PC-3 (cell line): ENCODE data around the gene WDR90. TPM values are rescaled to one million over a fixed set of nuclear protein-coding genes. Genes with fewer than 3 reads are reported as not detected.

Experiments used
- ATAC-seq: fragments of 200-7000 bp; cut with Tn5 transposase; 2 replicates; pipeline ENCODE4 v1.9.1; 2020; ENCODE audit warnings: mild to moderate bottlenecking, moderate library complexity
- BruUV-seq: library from RNA; stranded (reverse); fragments of 400-500 nt; replicated peaks from 2 replicates; lab custom pipeline; 2021; lab: Mats Ljungman, UMichigan
- CTCF ChIA-PET: fragments of 300-600 bp; sonication (Branson Sonifier 250); formaldehyde crosslinking; loops from one replicate; lab custom pipeline; 2022; ENCODE audit warnings: antibody characterized with exemption; lab: Charles Lee
- POLR2A ChIA-PET: fragments of 300-600 bp; sonication (Branson Sonifier 250); formaldehyde crosslinking; loops from one replicate; lab custom pipeline; 2022; ENCODE audit warnings: antibody characterized with exemption; ENCODE audit not compliant: unreplicated experiment; lab: Charles Lee
- DNase-seq: peaks from one replicate; pipeline ENCODE4 v3.0.0-alpha.2; 2015
- H2AFZ ChIP-seq: fragments of 300-600 bp; sonication (generic); 2 replicates; pipeline ENCODE4 v1.6.0; 2016; ENCODE audit warnings: antibody characterized with exemption, low read length
- H3F3A ChIP-seq: fragments of 300-600 bp; sonication (generic); one replicate; pipeline ENCODE4 v1.6.0; 2017; ENCODE audit warnings: antibody characterized with exemption, low read length, control low read depth, mild to moderate bottlenecking; ENCODE audit not compliant: unreplicated experiment
- H3K27ac ChIP-seq: fragments of 300-600 bp; sonication (generic); 2 replicates; pipeline ENCODE4 v1.5.1; 2016; ENCODE audit warnings: mild to moderate bottlenecking, low read length
- H3K27me3 ChIP-seq: fragments of 300-600 bp; sonication (generic); 2 replicates; pipeline ENCODE4 v1.6.1; 2016; ENCODE audit warnings: low read length, mixed read lengths
- H3K36me3 ChIP-seq: fragments of 300-600 bp; sonication (generic); 2 replicates; pipeline ENCODE4 v1.6.1; 2016; ENCODE audit warnings: low read depth, mixed run types, low read length, mixed read lengths
- H3K4me1 ChIP-seq: fragments of 300-600 bp; sonication (generic); 2 replicates; pipeline ENCODE4 v1.5.1; 2016; ENCODE audit warnings: low read length; ENCODE audit not compliant: insufficient read depth
- H3K4me2 ChIP-seq: fragments of 300-600 bp; sonication (generic); 2 replicates; pipeline ENCODE4 v1.6.0; 2016; ENCODE audit warnings: low read length
- H3K4me3 ChIP-seq: fragments of 300-600 bp; sonication (generic); 2 replicates; pipeline ENCODE4 v1.5.1; 2016; ENCODE audit warnings: mild to moderate bottlenecking, low read length, mixed read lengths
- H3K79me2 ChIP-seq: fragments of 300-600 bp; sonication (generic); 2 replicates; pipeline ENCODE4 v1.6.1; 2017; ENCODE audit warnings: low read length, mixed read lengths
- H3K9ac ChIP-seq: fragments of 300-600 bp; sonication (generic); 2 replicates; pipeline ENCODE4 v1.6.0; 2016; ENCODE audit warnings: mild to moderate bottlenecking, low read length
- H3K9me2 ChIP-seq: fragments of 300-600 bp; sonication (generic); replicated peaks from 2 replicates; pipeline ENCODE4 v1.6.1; 2016; ENCODE audit warnings: mixed run types, low read length, mixed read lengths
- H3K9me3 ChIP-seq: fragments of 300-600 bp; sonication (generic); 2 replicates; pipeline ENCODE4 v1.6.1; 2016; ENCODE audit warnings: low read length, mixed read lengths
- H4K20me1 ChIP-seq: fragments of 300-600 bp; sonication (generic); 2 replicates; pipeline ENCODE4 v1.6.1; 2016; ENCODE audit warnings: low read length, mixed read lengths
- EZH2 ChIP-seq: fragments of 300-600 bp; sonication (generic); IDR thresholded peaks from one replicate; pipeline ENCODE4 v1.6.1; 2017; ENCODE audit warnings: antibody characterized with exemption, mild to moderate bottlenecking, low read length; ENCODE audit not compliant: unreplicated experiment
- EZH2phosphoT487 ChIP-seq: fragments of 300-600 bp; sonication (generic); IDR thresholded peaks from 2 replicates; pipeline ENCODE4 v1.6.1; 2018; ENCODE audit warnings: mild to moderate bottlenecking, antibody characterized with exemption, low read length, borderline replicate concordance
- intact Hi-C: fragments of 100-400 bp; cut with micrococcal nuclease; formaldehyde crosslinking; loops from 2 replicates; pipeline ENCODE4 v1.9.0; 2023
- total RNA-seq: library from RNA; depleted of rRNA; stranded (reverse); fragments of >200 nt; gene quantifications from 2 replicates; pipeline ENCODE4 v1.2.3, GENCODE V29; 2014
- TF ChIP-seq, protein P1 (sequence below): fragments of 300-600 bp; sonication (generic); conservative IDR thresholded peaks from 2 replicates; pipeline ENCODE4 v1.5.1; 2017; ENCODE audit warnings: antibody characterized with exemption, low read depth, mild to moderate bottlenecking, low read length

WDR90 gene
- total RNA-seq, 1 experiment from 2014 or later, result 44.4 TPM

GRCh38 chr16:603933-604332 lies 45.2 kb upstream of the WDR90 start:
- ATAC-seq (no peak), DNase-seq (no peak)
- BruUV-seq, result no TSS peak
- Histone ChIP-seq H3K27ac (no peak overlapping the region), H3K9me3 (no peaks in the 10 kb centered on the region), H3K36me3 (no peaks in the 10 kb centered on the region), H3K4me3 (no peak overlapping the region), H2AFZ (no peak overlapping the region), H3K79me2 (peaks cover 15% of the 10 kb centered on the region; the same call in 1 of the 2 replicates), H3K9ac (no peak overlapping the region), H3K27me3 (no peaks in the 10 kb centered on the region), H3K4me1 (no peaks in the 10 kb centered on the region), H3K9me2 (no peaks in the 10 kb centered on the region), H3K4me2 (no peak overlapping the region), H3F3A (no peaks in the 10 kb centered on the region), H4K20me1 (no peaks in the 10 kb centered on the region)
- TF ChIP-seq, protein P1, sequence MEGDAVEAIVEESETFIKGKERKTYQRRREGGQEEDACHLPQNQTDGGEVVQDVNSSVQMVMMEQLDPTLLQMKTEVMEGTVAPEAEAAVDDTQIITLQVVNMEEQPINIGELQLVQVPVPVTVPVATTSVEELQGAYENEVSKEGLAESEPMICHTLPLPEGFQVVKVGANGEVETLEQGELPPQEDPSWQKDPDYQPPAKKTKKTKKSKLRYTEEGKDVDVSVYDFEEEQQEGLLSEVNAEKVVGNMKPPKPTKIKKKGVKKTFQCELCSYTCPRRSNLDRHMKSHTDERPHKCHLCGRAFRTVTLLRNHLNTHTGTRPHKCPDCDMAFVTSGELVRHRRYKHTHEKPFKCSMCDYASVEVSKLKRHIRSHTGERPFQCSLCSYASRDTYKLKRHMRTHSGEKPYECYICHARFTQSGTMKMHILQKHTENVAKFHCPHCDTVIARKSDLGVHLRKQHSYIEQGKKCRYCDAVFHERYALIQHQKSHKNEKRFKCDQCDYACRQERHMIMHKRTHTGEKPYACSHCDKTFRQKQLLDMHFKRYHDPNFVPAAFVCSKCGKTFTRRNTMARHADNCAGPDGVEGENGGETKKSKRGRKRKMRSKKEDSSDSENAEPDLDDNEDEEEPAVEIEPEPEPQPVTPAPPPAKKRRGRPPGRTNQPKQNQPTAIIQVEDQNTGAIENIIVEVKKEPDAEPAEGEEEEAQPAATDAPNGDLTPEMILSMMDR, result no peak
- no peak for TF ChIP-seq EZH2phosphoT487
- no peak for TF ChIP-seq EZH2
- intact Hi-C loops, result no loop called here
- CTCF ChIA-PET, result no interaction called here
- POLR2A ChIA-PET, result no interaction called here

- Histone ChIP-seq H3K4me1 (no peaks in the 10 kb centered on the region), H2AFZ (no peak overlapping the region), H3K36me3 (no peaks in the 10 kb centered on the region), H3F3A (no peaks in the 10 kb centered on the region), H3K79me2 (peaks cover 15% of the 10 kb centered on the region; the same call in 1 of the 2 replicates), H3K9me3 (no peaks in the 10 kb centered on the region), H3K9me2 (no peaks in the 10 kb centered on the region), H3K4me2 (no peak overlapping the region), H3K27ac (no peak overlapping the region), H4K20me1 (no peaks in the 10 kb centered on the region), H3K9ac (no peak overlapping the region), H3K4me3 (no peak overlapping the region), H3K27me3 (no peaks in the 10 kb centered on the region)
- ChIA-PET POLR2A (no interaction called here), CTCF (no interaction called here)
- intact Hi-C loops, result no loop called here
- BruUV-seq, result no TSS peak
- no peak for DNase-seq
- no peak for ATAC-seq
- TF ChIP-seq EZH2, result no peak
- TF ChIP-seq EZH2phosphoT487, result no peak
- TF ChIP-seq, protein P1, result no peak
These were observed 42.4 kb upstream of the WDR90 start for GRCh38 chr16:606656-607307.

DNA sequence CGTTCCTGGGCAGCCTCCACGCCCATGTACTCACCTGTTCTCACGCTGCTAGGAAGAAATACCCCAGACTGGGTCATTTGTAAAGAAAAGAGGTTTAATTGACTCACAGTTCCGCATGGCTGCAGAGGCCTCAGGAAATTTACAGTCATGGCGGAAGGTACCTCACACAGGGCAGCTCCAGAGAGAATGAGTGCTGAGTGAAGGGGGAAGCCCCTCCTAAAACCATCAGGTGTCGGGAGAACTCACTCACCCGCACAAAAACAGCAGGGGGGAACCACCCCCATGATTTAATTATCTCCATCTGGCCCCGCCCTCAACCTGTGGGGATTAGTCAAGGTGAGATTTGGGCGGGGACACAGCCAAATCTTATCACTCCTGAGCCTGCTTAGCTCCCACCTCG lies 41.1 kb upstream of the WDR90 start:
- H3K9ac ChIP-seq, result no peak overlapping the region
- DNase-seq (no peak), ATAC-seq (no peak)
- CTCF ChIA-PET, result no interaction called here
- no peaks in the 10 kb centered on the region for H3K36me3 ChIP-seq
- H3F3A ChIP-seq, result no peaks in the 10 kb centered on the region
- H3K79me2 ChIP-seq, result peaks cover 15% of the 10 kb centered on the region; the same call in 1 of the 2 replicates
- POLR2A ChIA-PET, result no interaction called here
- H4K20me1 ChIP-seq, result no peaks in the 10 kb centered on the region
- no peaks in the 10 kb centered on the region for H3K27me3 ChIP-seq
- H3K4me1 ChIP-seq, result no peaks in the 10 kb centered on the region
- no peak overlapping the region for H2AFZ ChIP-seq
- no peak overlapping the region for H3K4me3 ChIP-seq
- no peaks in the 10 kb centered on the region for H3K9me2 ChIP-seq
- BruUV-seq, result no TSS peak
- H3K9me3 ChIP-seq, result no peaks in the 10 kb centered on the region
- TF ChIP-seq, protein P1, result no peak
- TF ChIP-seq EZH2phosphoT487 (no peak), EZH2 (no peak)
- no peak overlapping the region for H3K4me2 ChIP-seq
- no peak overlapping the region for H3K27ac ChIP-seq
- intact Hi-C loops, result no loop called here
